GM21447 (cell line): ENCODE results near the gene DHRS12.

ENCODE experiments used
- ATAC-seq: cut with Tn5 transposase; IDR thresholded peaks from one replicate; pipeline ENCODE4 v1.9.1; 2021; ENCODE audit not compliant: unreplicated experiment

DHRS12 gene

DNA sequence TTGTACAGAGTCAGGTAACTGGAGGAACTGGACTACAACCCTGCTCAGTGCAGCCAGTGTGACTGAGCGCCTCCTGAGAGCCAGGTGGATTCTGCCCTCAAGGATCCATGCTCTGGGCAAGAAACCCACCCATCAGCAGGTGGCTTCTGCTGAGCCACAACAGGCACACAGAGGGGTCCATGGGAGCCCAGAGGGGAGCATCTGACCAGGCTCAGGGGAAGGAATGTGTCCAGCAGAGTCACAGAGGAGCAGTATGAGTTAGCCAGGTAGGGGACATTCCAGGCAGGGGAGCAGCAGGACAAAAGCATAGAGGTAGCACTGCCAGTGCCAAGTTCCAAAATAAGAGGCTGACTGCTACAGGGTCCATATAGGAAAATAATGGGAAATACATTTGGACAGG is 19.9 kb downstream of the DHRS12 start:
- ATAC-seq, result no peak

DNA sequence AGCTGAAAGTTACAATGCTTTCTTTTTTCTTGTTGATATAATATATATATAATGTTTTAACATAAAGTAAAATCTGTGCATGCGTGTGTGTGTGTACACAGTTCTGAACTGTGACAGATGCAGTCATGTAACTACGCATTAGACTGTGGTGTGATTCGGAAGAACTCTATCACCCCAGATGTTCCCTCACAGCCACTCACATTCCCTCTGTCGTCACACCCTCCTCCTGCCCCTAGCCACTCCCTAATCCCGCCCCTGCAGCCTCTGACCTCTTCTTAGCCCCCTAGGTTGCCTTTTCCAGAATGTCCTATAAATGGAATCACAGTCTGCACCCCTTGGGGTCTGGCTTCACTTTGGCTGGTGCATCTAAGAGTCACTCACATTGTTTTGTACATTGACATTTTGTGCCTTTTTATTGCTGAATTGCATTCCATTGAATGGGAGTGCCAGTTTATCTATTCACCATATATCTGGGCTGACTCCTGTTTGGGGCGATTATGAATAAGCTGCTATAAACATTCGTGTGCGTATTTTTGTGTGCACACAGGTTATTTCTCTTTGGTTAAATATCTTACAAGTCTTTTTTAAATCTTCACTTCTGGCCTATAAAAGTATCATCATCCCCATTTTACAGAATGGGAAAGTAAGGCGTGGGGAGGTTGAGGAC is 20.4 kb downstream of the DHRS12 start:
- ATAC-seq, result no peak

DNA sequence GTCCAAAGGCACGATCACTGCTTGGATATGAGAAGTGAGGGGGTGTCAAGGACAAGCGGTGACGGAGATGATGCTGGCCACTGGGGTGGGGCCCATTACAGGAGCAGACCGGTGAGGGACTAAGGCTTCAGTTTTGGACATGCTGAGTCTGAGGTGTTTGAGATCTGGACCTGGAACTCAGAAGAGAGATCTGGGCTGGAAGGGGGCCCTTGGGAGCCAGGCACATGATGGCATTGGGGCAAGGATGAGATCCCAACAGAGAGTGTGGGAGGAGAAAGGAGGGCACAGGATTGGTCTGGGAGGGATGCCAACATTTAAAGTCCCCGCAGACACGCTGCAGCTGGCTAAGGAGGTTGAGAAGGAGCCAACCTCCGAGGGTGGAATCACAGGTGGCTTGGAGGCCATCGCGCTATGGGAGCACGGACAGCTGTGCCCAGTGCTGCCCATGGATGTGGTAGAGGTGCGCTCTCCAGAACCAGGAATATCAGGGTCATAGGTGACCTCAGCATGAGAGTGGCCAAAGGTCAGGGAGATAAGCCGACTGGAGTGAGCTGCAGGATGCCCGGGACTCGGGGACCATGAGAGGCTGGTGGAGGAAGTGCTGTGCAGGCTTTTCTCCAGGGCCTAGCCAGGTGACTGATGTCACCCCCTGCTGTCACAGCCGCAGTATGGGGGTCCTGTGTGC is 21.8 kb downstream of the DHRS12 start:
- ATAC-seq, result no peak

DNA sequence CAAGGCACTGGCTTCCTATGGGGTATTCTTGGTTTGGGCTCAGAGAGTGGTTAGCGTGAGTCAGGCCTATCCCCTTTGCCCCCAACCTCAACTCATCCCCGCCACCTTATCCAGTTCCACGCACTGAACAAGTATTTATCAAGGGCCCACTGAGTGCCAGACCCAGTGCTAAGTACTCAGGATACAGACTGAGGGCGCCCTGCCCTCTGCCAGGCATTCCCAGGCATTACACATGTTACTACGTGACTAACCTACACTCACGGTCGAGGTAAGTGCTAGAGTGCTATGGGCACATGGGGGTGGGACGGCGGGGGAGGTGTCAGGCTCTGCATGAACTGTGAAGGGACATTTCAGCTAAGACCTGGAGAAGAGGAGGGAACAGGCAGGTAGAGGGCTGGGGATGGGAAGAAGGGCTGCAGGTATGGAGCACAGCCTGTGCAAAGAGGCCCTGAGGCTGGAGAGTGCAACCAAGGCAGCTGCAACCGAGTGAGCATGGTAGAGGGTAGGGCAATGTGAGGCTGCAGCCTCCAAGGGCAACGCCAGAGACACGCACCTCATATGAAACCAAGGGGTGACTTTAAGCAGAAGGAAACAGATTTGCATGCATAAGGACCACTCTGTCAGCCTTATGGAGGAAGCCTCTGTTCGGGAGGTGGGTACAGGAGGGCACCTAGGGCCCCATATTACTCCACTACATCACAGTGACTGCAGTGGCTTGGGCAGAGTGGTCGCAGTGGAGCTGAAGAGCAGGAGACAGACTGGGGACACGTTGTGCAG is 22.5 kb downstream of the DHRS12 start:
- ATAC-seq, result no peak

DNA sequence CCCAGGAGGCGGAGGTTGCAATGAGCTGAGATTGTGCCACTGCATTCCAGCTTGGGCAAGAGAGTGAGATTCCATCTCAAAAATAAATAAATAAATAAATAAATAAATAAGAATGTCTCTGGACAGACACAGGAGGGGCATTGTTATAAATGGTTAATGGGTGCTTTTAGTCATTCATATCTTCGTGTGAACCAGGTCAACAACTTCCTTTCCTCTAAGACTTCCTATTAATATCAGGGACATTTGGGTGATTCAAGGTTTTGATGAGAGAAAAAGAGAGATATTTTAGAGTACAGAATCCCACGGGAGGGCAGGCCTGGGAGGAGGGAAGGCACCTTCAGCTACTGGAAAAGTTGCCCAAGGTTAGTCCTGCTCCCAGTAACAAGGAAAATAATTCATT is 23.9 kb downstream of the DHRS12 start:
- ATAC-seq, result no peak

- no peak for ATAC-seq
Measured at GRCh38 chr13:51778392-51778791, 25.6 kb downstream of the DHRS12 start.

DNA sequence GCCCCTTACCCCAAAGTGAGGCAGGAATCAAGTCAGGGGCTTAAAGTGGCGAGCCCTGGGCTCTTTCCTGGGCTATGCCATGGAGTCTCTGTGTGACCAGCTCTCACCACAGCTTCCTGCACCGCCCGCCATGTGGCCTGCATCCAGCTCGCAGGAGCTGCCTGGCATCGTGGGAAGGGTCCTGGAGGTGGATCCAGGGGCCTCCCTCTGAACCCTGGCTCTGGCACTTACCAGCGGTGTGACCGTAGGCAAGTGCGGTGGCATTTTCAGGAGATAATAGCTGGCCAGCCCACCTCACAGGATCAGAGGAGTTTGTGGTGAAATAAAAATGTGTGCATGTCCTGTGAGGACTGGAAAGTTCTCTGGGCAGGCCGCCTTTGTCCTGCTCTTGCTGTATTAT is 26.0 kb downstream of the DHRS12 start:
- no peak for ATAC-seq

GRCh38 chr13:51776179-51776578 is 27.8 kb downstream of the DHRS12 start:
- no peak for ATAC-seq

- no peak for ATAC-seq
Measured at GRCh38 chr13:51773515-51773914, 30.4 kb downstream of the DHRS12 start.

GRCh38 chr13:51772781-51773180 is 31.2 kb downstream of the DHRS12 start:
- no peak for ATAC-seq

GRCh38 chr13:51772105-51772455 is 31.9 kb downstream of the DHRS12 start:
- no peak for ATAC-seq

DNA sequence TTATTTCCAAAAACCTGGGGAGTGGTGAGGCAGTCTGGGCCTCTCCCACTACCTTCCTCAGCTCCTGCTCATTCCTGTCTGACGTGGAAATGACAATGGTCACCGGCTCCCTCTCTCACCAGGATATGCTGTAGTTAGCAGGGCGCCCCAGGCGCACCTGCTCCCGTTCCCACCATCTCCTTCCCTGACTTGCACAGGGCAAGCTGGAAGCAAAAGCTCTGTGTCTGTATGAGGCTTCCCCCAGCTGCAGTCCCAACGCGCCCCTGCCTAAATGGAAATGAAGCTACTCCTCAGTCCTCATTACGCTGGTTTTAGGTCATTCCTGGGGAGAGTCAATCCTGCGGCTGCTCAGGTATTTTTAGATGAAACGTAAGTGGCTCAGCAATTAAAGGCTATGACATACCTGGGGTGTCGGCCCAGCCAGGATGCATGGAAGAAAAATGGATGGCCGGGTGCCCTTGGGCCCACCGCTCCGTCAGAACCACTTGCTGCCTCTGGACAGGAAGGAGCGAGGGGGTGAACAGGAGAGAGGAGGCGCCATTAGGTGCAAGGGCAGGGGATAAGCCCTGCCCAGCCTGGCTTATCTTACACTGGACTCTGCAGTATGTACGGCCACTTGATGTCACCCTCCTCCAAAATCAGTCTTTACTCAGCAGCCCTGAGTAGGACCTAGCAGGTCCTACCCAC is 32.4 kb downstream of the DHRS12 start:
- no peak for ATAC-seq

- no peak for ATAC-seq
Measured at GRCh38 chr13:51770681-51771417, 33.1 kb downstream of the DHRS12 start.

- ATAC-seq, result no peak
Measured at GRCh38 chr13:51770160-51770559, 33.8 kb downstream of the DHRS12 start.

GRCh38 chr13:51769455-51770127 is 34.4 kb downstream of the DHRS12 start:
- ATAC-seq, result no peak

DNA sequence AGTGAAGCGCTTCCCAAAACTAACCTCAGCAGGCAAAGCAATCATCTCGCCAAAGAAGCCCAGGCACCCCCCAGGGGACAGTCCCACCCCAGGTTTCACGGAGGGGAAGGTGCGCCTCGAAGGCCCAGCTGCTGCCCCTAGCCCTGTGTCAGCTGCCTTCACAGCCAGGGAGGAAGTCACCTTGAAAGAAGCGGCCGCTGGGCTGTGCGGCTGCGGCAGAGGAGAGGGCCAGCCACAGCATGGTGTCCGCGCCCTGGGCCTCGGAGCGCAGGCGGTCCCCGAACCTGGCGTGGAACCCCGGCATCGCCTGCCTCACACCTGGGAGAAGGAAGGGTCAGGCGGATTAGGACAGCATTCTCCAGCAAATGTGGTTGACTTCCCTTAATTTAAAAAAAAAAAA is 35.0 kb downstream of the DHRS12 start:
- no peak for ATAC-seq

DNA sequence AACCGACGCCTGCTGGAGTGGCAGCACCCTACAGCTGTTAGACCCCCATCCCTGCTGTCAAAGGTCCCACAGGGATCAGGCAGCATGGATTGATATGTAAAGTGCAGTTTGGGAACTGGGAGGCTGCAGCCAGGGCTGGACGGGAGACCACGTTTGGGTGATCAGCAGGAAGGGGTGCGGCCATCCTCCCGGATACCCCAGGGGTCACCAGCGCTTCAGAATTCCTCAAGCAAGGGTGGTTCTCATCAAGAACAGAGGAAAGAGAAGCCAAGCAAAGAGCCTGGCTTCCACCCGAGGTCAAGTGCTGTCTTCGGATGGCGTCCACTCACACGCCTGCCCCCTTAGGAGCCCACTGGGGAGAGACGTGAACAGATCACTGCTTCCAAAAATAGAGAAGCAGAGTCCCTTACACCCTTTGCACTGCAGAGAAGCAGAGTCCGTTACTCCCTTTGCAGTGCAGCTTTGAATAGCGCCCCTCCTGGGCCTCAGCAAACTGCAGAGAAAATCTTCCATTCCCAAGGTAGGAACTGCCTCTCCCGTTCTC is 35.5 kb downstream of the DHRS12 start:
- no peak for ATAC-seq

- ATAC-seq, result no peak
Measured at GRCh38 chr13:51767100-51767499, 36.9 kb downstream of the DHRS12 start.

GRCh38 chr13:51765142-51765515 is 38.8 kb downstream of the DHRS12 start:
- ATAC-seq, result no peak
